ENCODE results near the gene CORT.

CORT gene

GRCh38 chr1:10474613-10475507, 25.0 kb downstream of the CORT start, which contains the start of gene PEX14:
TSS of gene PEX14 (plus strand) at chr1:10474950. CDS start at chr1:10474967, 17 bp downstream.
- DNase-seq (ENCODE audit: low read depth): peak; percentile 75

GRCh38 chr1:10475510-10475909, 25.7 kb downstream of the CORT start:
- no peak for DNase-seq (ENCODE audit: low read depth)

GRCh38 chr1:10479296-10479695, 29.5 kb downstream of the CORT start:
- no peak for DNase-seq (ENCODE audit: low read depth)

- no peak for DNase-seq (ENCODE audit: low read depth)
These were observed 30.8 kb downstream of the CORT start for GRCh38 chr1:10480614-10481013.

- DNase-seq (ENCODE audit: low read depth): no peak
These were observed 34.7 kb downstream of the CORT start for GRCh38 chr1:10484521-10484920.

- no peak for DNase-seq (ENCODE audit: low read depth)
These were observed 39.6 kb downstream of the CORT start for GRCh38 chr1:10489291-10490055.

- DNase-seq (ENCODE audit: low read depth): no peak
These were observed 40.6 kb downstream of the CORT start for GRCh38 chr1:10490286-10490970.

GRCh38 chr1:10494418-10494753, 44.6 kb downstream of the CORT start:
- no peak for DNase-seq (ENCODE audit: low read depth)

GRCh38 chr1:10494754-10495474, 45.1 kb downstream of the CORT start:
- peak; percentile 28 for DNase-seq (ENCODE audit: low read depth)

- no peak for DNase-seq (ENCODE audit: low read depth)
These were observed 45.6 kb downstream of the CORT start for GRCh38 chr1:10495475-10495817.

- DNase-seq (ENCODE audit: low read depth): no peak
These were observed 46.1 kb downstream of the CORT start for GRCh38 chr1:10495952-10496351.

- no peak for DNase-seq (ENCODE audit: low read depth)
These were observed 47.3 kb downstream of the CORT start for GRCh38 chr1:10497109-10497508.

- no peak for DNase-seq (ENCODE audit: low read depth)
These were observed 48.4 kb downstream of the CORT start for GRCh38 chr1:10498231-10498630.
